ENCODE data around the gene ZWILCH.
A peak's percentile ranks its signal among the peaks of the same experiment; 100 is the strongest.
"Not testable (repeated sequence)": the region's sequence is repeated elsewhere in the genome, so short reads cannot be mapped to it uniquely, and the experiment has no call there.

ZWILCH gene

DNA sequence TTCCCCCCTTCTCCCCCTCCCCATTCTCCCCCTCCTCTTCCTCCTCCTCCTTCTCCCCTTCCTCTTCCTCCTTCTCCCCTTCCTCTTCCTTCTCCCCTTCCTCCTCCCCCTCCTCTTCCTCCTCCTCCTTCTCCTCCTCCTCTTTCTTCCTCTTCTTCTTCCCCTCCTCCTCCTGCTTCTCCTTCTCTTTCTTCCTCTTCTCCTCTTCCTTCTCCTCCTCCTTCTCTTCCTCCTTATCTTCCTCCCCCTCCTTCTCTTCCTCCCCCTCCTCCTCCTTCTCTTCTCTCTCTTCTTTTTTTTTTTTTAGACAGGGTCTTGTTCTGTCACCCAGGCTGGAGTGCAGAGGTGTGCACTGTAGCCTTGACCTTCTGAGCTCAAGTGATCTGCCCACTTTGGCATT, 81.9 kb downstream of the ZWILCH start:
- no peak for DNase-seq

DNA sequence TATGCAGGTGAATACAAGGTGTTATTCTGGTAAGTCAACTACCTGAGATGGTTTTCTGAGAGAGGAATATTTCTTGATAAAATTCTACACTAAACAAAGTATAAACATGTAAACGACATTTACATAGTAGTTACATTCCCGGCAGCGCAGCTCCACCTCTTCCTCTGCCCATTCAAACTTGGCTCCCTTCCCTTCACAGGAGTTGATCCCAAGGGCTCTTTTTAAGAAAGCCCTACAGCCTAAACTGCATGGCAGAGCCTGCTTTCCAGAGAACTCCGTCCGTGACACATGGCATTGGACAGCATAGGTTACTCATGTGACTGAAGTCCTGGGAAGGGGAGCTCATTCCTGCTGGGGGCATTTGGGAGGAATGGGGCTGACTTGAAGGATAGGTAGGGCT, 82.6 kb downstream of the ZWILCH start:
- DNase-seq = no peak

DNA sequence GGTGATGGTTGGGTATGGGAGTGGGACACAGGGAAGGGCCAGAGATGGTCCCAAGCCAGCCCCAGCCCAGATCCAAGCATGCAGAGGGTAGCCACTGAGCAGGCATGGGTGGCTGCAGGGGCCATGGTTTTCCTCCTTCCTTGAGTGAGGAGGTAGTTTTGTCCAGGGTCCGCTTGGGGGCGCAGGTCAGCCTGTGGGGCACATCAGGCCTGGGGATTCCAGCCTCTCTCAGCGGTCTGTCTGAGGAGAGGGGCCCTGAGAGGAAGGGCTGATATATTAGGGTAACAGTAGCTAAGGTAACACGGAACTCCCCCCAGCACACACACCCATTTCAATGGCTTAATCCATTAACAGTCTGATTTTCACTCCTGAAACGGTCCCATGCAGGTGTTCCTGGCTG, 83.4 kb downstream of the ZWILCH start:
- DNase-seq = no peak

DNA sequence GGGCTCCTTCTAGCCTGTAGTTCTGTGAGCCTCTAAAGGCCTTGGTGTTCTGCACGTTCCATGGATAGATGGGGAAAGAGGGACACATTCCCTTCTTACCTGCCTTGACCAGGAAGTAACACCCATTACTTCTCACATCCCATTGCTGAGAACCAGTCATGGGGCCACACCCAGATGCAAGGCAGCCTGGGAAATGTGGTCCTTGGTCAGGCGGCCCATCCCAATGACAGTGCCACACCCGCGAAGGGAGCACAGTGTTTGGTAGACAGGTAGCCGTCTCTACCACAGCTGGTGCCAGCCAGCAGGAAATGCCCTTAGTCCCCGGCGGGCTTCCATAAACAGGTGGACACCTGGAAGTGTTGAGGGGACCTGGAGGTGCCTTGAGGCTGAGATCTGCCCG, 83.8 kb downstream of the ZWILCH start:
- DNase-seq = no peak

DNA sequence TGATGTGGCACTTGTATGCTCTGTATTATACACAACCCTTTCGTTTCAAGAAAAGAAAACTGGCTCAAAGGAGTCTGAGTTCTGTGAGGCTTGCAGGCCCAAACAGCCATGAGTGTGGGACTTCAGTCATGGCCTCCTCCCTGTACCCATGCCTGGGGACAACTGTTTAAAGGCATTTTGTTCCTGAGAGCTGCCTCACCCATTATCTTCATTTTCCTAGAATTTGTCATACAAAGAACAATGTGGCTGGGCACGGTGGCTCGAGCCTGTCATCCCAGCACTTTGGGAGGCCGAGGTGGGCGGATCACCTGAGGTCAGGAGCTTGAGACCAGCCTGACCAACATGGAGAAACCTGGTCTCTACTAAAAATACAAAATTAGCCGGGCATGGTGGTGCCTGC, 84.3 kb downstream of the ZWILCH start:
- DNase-seq = not testable (repeated sequence)

DNA sequence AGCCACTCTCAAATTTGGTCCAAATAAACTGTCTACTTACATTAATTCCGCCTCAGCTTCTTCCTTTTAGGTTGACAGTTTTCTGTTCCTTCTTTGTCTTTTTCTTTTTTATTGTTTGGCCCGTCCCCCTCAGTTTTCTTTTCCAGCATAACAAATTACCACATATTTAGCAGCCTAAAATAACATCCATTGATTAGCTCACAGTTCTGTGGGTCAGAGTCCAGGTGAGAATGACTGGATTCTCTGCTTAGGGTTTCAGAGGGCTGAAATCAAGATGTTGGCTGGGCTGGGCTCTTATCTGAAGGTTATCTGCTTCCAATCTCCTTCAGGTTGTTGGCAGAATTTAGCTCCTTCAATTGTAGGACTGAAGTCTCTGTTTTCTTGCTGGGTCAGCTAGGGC, 85.3 kb downstream of the ZWILCH start:
- no peak for DNase-seq

DNA sequence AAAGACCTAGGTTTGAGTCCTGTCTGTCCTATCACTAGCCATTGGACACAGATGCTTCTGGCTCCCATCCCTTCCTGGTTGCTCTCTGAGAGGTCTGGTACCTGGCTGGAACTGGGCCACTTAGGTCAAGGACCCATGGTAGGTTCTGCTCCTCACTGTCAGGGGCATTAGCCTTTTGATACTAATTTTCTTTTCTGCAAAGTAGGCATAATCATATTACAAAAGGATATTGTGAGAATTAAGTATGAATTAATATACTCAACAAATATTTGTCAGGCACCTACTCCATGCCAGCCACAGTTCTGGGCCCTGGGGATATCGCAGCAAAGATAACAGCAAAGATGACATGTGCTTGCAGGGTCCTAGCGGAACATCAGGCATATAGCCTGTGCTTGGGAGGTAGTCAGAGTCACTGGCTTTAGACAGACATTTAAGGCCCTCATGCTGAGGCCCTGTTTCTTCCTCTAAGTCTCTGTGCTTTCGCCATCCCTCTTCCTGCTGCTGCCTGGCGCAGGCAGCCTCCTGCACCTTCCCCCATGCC, 86.3 kb downstream of the ZWILCH start:
- peak; percentile 37 to 43 for DNase-seq

DNA sequence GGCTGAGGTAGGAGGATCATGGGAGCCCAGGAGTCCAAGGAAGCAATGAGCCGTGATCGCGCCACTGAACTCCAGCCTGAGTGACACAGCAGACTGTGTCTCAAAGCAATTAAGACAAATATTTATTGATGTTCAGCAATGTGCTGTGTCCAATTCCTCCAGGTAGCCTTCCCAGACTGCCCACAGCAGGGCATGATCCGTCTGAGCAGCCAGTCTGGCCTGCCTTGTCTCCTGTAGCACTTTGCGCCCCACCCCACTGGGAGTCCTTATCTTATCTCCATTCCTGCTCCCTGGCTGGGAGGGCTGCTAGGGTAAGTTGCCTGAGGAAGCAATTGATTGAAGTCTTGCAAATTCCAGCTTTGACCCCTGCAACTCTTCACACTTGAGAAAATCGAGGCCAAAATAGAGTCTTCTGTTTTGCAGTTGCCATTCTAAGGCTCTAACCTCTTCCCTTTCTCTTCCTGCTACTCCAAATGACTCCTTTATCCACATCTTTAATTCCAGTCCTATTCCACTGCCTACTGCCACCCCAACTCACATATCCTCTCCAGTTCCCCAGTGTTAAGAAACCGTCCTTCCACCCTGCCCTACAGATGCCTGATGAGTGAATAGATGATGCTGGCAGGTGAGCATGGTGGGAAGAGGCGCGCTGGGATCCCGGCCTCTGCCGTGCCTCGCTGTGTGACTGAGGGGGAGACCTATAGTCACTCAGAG, 87.5 kb downstream of the ZWILCH start:
- DNase-seq = no peak

DNA sequence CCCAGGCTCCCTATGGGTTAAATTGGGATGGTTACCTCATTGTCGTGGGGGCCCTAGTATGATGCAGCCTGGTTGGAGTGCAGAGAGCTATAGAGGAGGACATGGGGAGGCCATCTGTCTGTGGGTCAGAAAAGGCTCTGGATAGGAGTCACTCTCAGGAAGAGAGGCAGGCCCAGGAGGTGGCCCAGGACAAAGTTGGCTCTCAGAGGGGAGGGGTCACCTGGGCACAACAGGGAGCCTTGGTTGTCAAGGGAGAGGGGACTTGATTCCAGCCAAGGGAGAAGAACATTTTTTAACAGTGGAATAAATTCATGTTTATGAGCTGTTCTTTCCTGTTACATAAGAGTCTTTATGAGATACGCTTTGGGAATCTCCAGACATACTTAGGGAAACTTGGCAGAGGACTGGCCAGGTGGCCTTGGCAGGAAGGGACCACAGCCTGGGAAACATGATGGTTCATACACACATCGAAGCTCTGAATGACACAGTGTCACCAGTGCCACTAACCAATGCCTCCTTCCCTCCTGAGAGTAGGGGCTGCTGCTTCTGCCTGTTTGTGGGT, 88.2 kb downstream of the ZWILCH start:
- DNase-seq = no peak

DNA sequence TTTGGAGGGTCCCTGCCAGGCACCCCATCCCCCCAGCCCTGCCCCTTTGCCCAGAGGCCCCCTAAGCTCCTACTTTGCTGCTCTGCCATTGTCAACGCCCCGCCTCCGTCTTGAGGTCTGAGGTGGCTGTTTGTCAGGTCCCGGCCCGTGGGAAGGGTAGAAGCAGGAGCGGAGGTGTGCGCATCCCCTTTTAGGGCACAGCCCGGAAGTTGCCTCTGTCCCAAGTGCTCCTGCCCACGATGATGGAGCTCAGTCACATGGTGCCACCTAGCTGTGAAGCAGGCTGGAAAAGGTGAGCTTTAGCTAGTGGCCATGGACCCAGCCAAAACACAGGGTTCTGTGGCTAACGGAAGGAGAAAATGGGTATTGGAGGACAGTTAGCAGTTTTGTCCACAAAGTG, 89.2 kb downstream of the ZWILCH start:
- no peak for DNase-seq

DNA sequence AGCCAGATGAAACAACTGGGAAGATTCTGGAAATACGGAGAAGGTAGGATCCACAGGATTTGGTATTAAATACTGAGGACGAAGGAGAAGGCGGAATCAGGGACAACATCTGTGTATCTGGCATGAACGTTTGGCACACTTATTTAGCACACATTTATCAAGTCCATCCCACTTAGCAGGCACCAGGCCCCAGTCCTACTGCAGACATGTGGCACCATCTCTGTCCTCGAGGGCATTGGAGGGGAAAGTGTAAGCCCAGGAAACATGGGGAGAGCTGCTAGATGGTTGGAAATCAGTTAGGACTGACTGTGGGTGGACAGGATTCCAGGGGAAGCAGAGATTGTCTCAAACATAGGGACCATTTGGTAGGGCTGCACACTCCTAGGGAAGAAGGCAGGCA, 89.7 kb downstream of the ZWILCH start:
- DNase-seq = no peak

DNA sequence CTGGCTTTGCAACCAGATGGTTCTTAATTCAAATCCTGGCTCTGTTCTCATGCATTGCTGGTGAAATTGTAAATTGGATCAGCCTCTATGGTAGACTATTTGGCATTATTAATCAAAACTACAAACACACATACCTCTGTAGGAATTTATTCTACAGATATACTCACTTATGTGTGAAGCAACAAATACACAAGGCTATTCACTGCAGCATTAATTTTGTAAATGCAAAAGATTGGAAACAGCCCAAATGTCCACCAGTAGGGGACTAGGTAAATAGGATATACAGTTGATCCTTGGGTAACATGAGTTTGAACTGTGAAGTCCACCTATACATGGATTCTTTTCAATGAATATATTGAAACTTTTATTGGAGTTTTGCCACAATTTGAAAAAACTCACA, 90.2 kb downstream of the ZWILCH start:
- no peak for DNase-seq

DNA sequence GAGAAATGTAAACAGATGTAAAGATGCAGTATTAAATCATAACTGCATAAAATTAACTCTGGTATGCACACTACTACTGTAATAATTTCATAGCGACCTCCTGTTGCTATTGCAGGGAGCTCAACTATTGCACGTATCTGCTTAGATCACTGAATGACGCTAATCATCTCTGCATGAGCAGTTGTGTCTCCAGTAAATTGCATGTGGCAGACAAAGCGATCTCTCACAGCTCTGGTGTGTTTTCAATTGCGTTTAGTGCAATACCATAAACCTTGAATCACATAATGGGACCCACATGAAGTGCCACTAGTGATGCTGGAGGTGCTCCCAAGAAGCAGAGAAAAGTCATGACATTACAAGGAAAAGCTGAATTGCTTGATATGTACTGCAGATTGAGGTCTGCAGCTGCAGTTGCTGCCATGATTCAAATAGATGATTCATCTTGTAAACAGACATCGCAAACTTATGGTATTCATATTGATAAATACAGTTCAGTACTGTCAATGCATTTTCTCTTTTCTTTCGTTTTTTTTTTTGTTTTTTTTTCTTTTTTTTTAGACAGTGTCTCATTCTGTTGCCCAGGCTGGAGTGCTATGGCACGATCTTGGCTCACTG, 90.9 kb downstream of the ZWILCH start:
- DNase-seq = no peak

DNA sequence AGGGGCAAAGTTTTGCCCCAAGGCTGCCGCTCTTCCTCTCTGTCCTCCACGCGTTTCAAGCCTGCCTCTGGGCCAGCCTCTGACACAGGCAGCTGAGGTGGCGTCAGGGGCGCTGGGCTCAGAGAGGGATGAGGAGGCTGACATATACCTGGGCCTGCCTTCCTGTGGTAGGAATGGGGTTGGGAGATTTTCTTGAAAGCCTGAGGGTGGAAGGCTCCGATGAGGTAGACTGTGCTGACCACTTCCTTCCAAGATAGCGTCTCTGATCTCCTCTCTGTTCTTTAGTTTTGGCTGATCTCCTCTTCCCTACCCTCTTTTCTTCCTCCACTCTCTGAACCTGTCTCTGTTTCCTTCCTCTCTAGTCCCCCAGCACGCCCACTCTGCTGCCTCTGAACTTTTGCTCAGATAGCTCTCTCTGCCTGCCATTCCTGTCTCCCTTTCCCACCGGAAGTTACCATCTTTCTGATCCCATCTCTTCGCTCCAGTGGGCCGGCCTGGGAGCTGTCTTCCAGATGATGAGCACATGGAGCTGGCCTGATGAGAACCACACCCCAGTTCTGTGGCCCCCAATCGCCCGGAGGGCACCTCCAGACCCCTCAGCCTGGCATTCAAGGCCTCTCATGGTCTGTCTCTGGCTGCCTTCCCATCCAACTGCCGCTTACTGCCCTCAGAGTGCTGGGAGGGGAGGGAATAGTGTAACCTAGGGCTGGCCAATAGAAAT, 93.1 kb downstream of the ZWILCH start:
- DNase-seq = no peak
